Measurements from ENCODE around the gene CYLD.

CYLD gene

GRCh38 chr16:50812876-50813466, 71.1 kb downstream of the CYLD start:
- no peak for TF ChIP-seq CTCF (conservative IDR thresholded peaks at IDR 0.05; ENCODE audit: low read depth, low read length)

GRCh38 chr16:50814052-50814451, 72.2 kb downstream of the CYLD start:
- no peak for DNase-seq (ENCODE audit: low read depth)
- no peak for TF ChIP-seq CTCF (conservative IDR thresholded peaks at IDR 0.05; ENCODE audit: low read depth, low read length)
- H3K4me3 ChIP-seq (ENCODE audit: low read depth, low read length), result no peak overlapping the region

More at GRCh38 chr16:50812876-50813466, 71.1 kb downstream of the CYLD start:
- H3K4me3 ChIP-seq (ENCODE audit: low read depth, low read length), result no peak overlapping the region
- no peak for DNase-seq (ENCODE audit: low read depth)

- TF ChIP-seq CTCF (conservative IDR thresholded peaks at IDR 0.05; ENCODE audit: low read depth, low read length), result no peak
- H3K4me3 ChIP-seq (ENCODE audit: low read depth, low read length), result no peak overlapping the region
- no peak for DNase-seq (ENCODE audit: low read depth)
Observed at GRCh38 chr16:50814541-50814940, 72.7 kb downstream of the CYLD start.

GRCh38 chr16:50815382-50815781, 73.5 kb downstream of the CYLD start:
- no peak for TF ChIP-seq CTCF (conservative IDR thresholded peaks at IDR 0.05; ENCODE audit: low read depth, low read length)
- no peak for DNase-seq (ENCODE audit: low read depth)
- H3K4me3 ChIP-seq (ENCODE audit: low read depth, low read length), result no peak overlapping the region

GRCh38 chr16:50816901-50817555, 75.1 kb downstream of the CYLD start:
- no peak for DNase-seq (ENCODE audit: low read depth)
- no peak for TF ChIP-seq CTCF (conservative IDR thresholded peaks at IDR 0.05; ENCODE audit: low read depth, low read length)
- H3K4me3 ChIP-seq (ENCODE audit: low read depth, low read length), result no peak overlapping the region

GRCh38 chr16:50818380-50818779, 76.5 kb downstream of the CYLD start:
- TF ChIP-seq CTCF (conservative IDR thresholded peaks at IDR 0.05; ENCODE audit: low read depth, low read length), result no peak
- no peak overlapping the region for H3K4me3 ChIP-seq (ENCODE audit: low read depth, low read length)
- no peak for DNase-seq (ENCODE audit: low read depth)

GRCh38 chr16:50819706-50820105, 77.8 kb downstream of the CYLD start:
- no peak for DNase-seq (ENCODE audit: low read depth)
- H3K4me3 ChIP-seq (ENCODE audit: low read depth, low read length), result no peak overlapping the region
- no peak for TF ChIP-seq CTCF (conservative IDR thresholded peaks at IDR 0.05; ENCODE audit: low read depth, low read length)
